ENCODE data around the gene TOB2. TPM values are rescaled to one million over a fixed set of nuclear protein-coding genes. Genes with fewer than 3 reads are reported as not detected.

Gene TOB2
- total RNA-seq, 1 experiment from 2014 or later: 23.8 TPM

DNA sequence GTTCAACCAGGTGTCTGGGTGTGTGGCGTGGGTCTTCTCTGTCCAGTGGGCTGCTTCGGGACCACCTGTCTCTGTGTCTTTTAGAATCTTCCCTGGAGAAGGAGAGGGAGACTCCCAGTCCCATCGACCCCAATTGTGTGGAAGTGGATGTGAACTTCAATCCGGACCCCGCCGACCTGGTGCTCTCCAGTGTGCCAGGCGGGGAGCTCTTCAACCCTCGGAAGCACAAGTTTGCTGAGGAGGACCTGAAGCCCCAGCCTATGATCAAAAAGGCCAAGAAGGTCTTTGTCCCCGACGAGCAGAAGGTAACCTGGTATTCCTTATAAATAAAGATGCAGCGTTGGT, 52.6 kb downstream of the TOB2 start:
- DNase-seq (ENCODE audit: low read depth): no peak

DNA sequence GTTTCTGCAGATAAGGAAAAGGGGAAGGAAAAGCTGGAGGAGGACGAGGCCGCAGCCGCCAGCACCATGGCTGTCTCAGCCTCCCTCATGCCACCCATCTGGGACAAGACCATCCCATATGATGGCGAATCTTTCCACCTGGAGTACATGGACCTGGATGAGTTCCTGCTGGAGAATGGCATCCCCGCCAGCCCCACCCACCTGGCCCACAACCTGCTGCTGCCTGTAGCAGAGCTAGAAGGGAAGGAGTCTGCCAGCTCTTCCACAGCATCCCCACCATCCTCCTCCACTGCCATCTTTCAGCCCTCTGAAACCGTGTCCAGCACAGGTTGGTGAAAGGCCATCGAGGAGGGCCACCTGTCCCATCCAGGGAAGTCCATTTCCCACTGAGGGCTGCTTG, 59.3 kb downstream of the TOB2 start:
- DNase-seq (ENCODE audit: low read depth): no peak

DNA sequence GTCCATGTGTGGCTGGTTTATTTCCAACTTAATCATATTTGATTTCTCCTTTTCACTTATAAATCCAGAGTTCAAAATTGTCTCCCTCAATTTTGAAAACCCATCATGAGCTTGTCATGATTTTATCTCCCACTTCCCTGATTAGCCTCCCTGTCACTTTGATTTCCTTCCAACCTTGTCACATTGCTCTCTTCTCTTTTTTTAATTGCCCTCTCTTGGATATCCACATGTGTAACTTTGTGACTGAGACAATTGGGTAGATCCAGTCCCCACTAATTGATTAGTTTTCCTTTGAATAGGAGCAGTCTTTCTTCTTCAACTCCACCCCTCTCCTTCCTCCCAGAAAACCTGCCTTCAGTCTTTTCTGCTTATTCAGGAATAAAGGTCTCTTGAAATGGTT, 62.5 kb downstream of the TOB2 start:
- DNase-seq (ENCODE audit: low read depth): no peak

Other genes starting within 250 kb of the TOB2 start
- 25.6 and 25.9 TPM in 2 replicates for gene L3MBTL2, start 241.5 kb downstream of the TOB2 start, total RNA-seq (2014; rRNA removed; shearing (Covaris generic))
- gene CHADL, start 205.9 kb downstream of the TOB2 start, total RNA-seq (2014; rRNA removed; shearing (Covaris generic)): not detected in 2 replicates
- 189 and 198 TPM in 2 replicates for gene RANGAP1, start 160.6 kb downstream of the TOB2 start, total RNA-seq (2014; rRNA removed; shearing (Covaris generic))
- gene ZC3H7B, start 145.3 kb downstream of the TOB2 start, total RNA-seq (2014; rRNA removed; shearing (Covaris generic)): 55.7 and 58.7 TPM in 2 replicates
- gene TEF, start 64.9 kb downstream of the TOB2 start, total RNA-seq (2014; rRNA removed; shearing (Covaris generic)): 4.1 and 6.7 TPM in 2 replicates
- gene PHF5A, start 21.9 kb upstream of the TOB2 start, total RNA-seq (2014; rRNA removed; shearing (Covaris generic)): 147 and 167 TPM in 2 replicates
- 75.6 and 86.8 TPM in 2 replicates for gene ACO2, start 22.3 kb upstream of the TOB2 start, total RNA-seq (2014; rRNA removed; shearing (Covaris generic))
- 21.5 and 26.6 TPM in 2 replicates for gene POLR3H, start 97.7 kb upstream of the TOB2 start, total RNA-seq (2014; rRNA removed; shearing (Covaris generic))
- 0.08 and 0.13 TPM in 2 replicates for gene CSDC2, start 114.2 kb upstream of the TOB2 start, total RNA-seq (2014; rRNA removed; shearing (Covaris generic))
- 7.2 and 9.1 TPM in 2 replicates for gene PMM1, start 143.0 kb upstream of the TOB2 start, total RNA-seq (2014; rRNA removed; shearing (Covaris generic))
- 71.2 and 102 TPM in 2 replicates for gene DESI1, start 174.2 kb upstream of the TOB2 start, total RNA-seq (2014; rRNA removed; shearing (Covaris generic))
- gene XRCC6, start 174.5 kb upstream of the TOB2 start, total RNA-seq (2014; rRNA removed; shearing (Covaris generic)): 596 and 601 TPM in 2 replicates
- gene SNU13, start 242.1 kb upstream of the TOB2 start, total RNA-seq (2014; rRNA removed; shearing (Covaris generic)): 229 and 305 TPM in 2 replicates

All from HT1080 (cell line).